Right atrium auricular region (tissue), 2 donors: ENCODE data around the gene MTUS2. TPM values are rescaled to one million over a fixed set of nuclear protein-coding genes. Genes with fewer than 3 reads are reported as not detected.

Experiments used
- DNase-seq: peaks from one replicate; pipeline ENCODE4 v3.0.0-alpha.2; 2019; ENCODE audit warnings: low spot score
- H3K27ac ChIP-seq, 2 donors: fragments of 200-600 bp; sonication (generic); 1 replicate in 1 of 2; 2 replicates in 1 of 2; pipeline ENCODE4 v1.5.1; 2016 to 2019
- H3K27me3 ChIP-seq, 2 donors: fragments of 200-600 bp; sonication (generic); one replicate each; pipeline versions ENCODE4 v1.5.1 to v1.6.0; 2017 to 2019
- H3K36me3 ChIP-seq: fragments of 200-600 bp; sonication (generic); one replicate; pipeline ENCODE4 v1.5.1; 2016
- H3K4me1 ChIP-seq, 2 donors: fragments of 200-600 bp; sonication (generic); one replicate each; pipeline versions ENCODE4 v1.5.1 to v1.6.0; 2017 to 2019
- H3K4me3 ChIP-seq, 2 donors: fragments of 200-600 bp; sonication (generic); 1 replicate in 1 of 2; 2 replicates in 1 of 2; pipeline ENCODE4 v1.5.1; 2017 to 2019; ENCODE audit warnings: mild to moderate bottlenecking in 1 of 2, moderate library complexity in 1 of 2
- H3K9me3 ChIP-seq, 2 donors: fragments of 200-600 bp; sonication (generic); one replicate each; pipeline ENCODE4 v1.5.1; 2019
- CTCF ChIP-seq, 2 donors: fragments of 200-600 bp; sonication (generic); IDR thresholded peaks; one replicate each; pipeline ENCODE4 v1.5.1; 2019; ENCODE audit warnings: antibody characterized with exemption in 2 of 2
- total RNA-seq, 2 donors: library from RNA; depleted of rRNA; stranded (reverse); fragments of >200 nt; gene quantifications; one replicate each; pipeline ENCODE4 v1.1.0, GENCODE V29; 2016

Gene MTUS2
- total RNA-seq, 2 donors from 2014 or later, result 34.6 to 142 TPM

- Histone ChIP-seq H3K27ac (no peak overlapping the region), H3K27me3 (no peaks in the 10 kb centered on the region), H3K9me3 (no peaks in the 10 kb centered on the region), H3K4me1 (no peaks in the 10 kb centered on the region), H3K36me3 (peaks cover 21% of the 10 kb centered on the region), H3K4me3 (no peak overlapping the region)
- no peak for TF ChIP-seq CTCF (IDR thresholded peaks at IDR 0.05)
- no peak for DNase-seq
Observed at GRCh38 chr13:29489650-29490560, 669.8 kb downstream of the MTUS2 start.

- H3K27me3 ChIP-seq, result no peaks in the 10 kb centered on the region
- no peaks in the 10 kb centered on the region for H3K9me3 ChIP-seq
- H3K4me3 ChIP-seq, result no peak overlapping the region
- DNase-seq, result no peak
- TF ChIP-seq CTCF (IDR thresholded peaks at IDR 0.05), result no peak
- H3K36me3 ChIP-seq, result peaks cover 21% of the 10 kb centered on the region
- no peak overlapping the region for H3K27ac ChIP-seq
- peaks cover 0 to 2% of the 10 kb centered on the region in 2 donors for H3K4me1 ChIP-seq
Observed at GRCh38 chr13:29490561-29490885, 670.4 kb downstream of the MTUS2 start.

GRCh38 chr13:29491248-29491647, 671.1 kb downstream of the MTUS2 start:
- H3K4me1 ChIP-seq, result peaks cover 0 to 9% of the 10 kb centered on the region in 2 donors
- no peak for TF ChIP-seq CTCF (IDR thresholded peaks at IDR 0.05)
- H3K9me3 ChIP-seq, result no peaks in the 10 kb centered on the region
- no peak overlapping the region for H3K27ac ChIP-seq
- H3K4me3 ChIP-seq, result no peak overlapping the region
- no peak for DNase-seq
- no peaks in the 10 kb centered on the region for H3K27me3 ChIP-seq
- H3K36me3 ChIP-seq, result peaks cover 21% of the 10 kb centered on the region

GRCh38 chr13:29493796-29494195, 673.7 kb downstream of the MTUS2 start:
- Histone ChIP-seq H3K9me3 (no peaks in the 10 kb centered on the region), H3K4me1 (peaks cover 0 to 23% of the 10 kb centered on the region in 2 donors), H3K4me3 (no peak overlapping the region), H3K36me3 (peaks cover 26% of the 10 kb centered on the region), H3K27me3 (no peaks in the 10 kb centered on the region), H3K27ac (no peak overlapping the region)
- no peak for DNase-seq
- no peak for TF ChIP-seq CTCF (IDR thresholded peaks at IDR 0.05)

- H3K27me3 ChIP-seq, result no peaks in the 10 kb centered on the region
- DNase-seq, result no peak
- H3K27ac ChIP-seq, result no peak overlapping the region
- peaks cover 0 to 23% of the 10 kb centered on the region in 2 donors for H3K4me1 ChIP-seq
- H3K4me3 ChIP-seq, result no peak overlapping the region
- TF ChIP-seq CTCF (IDR thresholded peaks at IDR 0.05), result no peak
- H3K36me3 ChIP-seq, result peaks cover 22% of the 10 kb centered on the region
- no peaks in the 10 kb centered on the region for H3K9me3 ChIP-seq
Observed at GRCh38 chr13:29494520-29494919, 674.4 kb downstream of the MTUS2 start.
